PC-9 (cell line): Measurements from ENCODE around the gene INPP5B.

ENCODE experiments used
- CTCF ChIP-seq: fragments of 200-600 bp; sonication (generic); conservative IDR thresholded peaks from 2 replicates; pipeline ENCODE4 v1.6.1; 2017; ENCODE audit warnings: mixed run types, antibody characterized with exemption, mild to moderate bottlenecking, moderate library complexity
- EZH2 ChIP-seq: fragments of 200-600 bp; sonication (generic); IDR thresholded peaks from 2 replicates; pipeline ENCODE4 v1.8.0; 2017; ENCODE audit warnings: antibody characterized with exemption, low read depth

- TF ChIP-seq CTCF (no peak), EZH2 (no peak)
Measured at GRCh38 chr1:37947364-37947763, 511 bp upstream of the INPP5B start.
